ENCODE data around the gene DRD5.

The DRD5 gene

GRCh38 chr4:9816285-9816684 is 34.9 kb downstream of the DRD5 start:
- H3K27ac ChIP-seq (ENCODE audit: low read depth, low read length): no peak overlapping the region
- H3K9me3 ChIP-seq (ENCODE audit: control insufficient read depth, insufficient read depth, low read depth, low read length): 0 out of 2 replicates have a peak, but pooled peaks cover 2% of the 10 kb centered on the region
- H3K9ac ChIP-seq (ENCODE audit: low read length): no peak overlapping the region
- H3K4me3 ChIP-seq (ENCODE audit: low read depth, low read length): no peak overlapping the region
- no peaks in the 10 kb centered on the region for H3K27me3 ChIP-seq (ENCODE audit: control insufficient read depth, insufficient read depth, low read length)
- H3K4me1 ChIP-seq (ENCODE audit: control insufficient read depth, insufficient read depth, low read length): no peaks in the 10 kb centered on the region
- H3K36me3 ChIP-seq (ENCODE audit: control insufficient read depth, insufficient read depth, low read length): no peaks in the 10 kb centered on the region

GRCh38 chr4:9820343-9820742 is 38.9 kb downstream of the DRD5 start:
- no peaks in the 10 kb centered on the region for H3K36me3 ChIP-seq (ENCODE audit: control insufficient read depth, insufficient read depth, low read length)
- H3K4me3 ChIP-seq (ENCODE audit: low read depth, low read length): no peak overlapping the region
- H3K9me3 ChIP-seq (ENCODE audit: control insufficient read depth, insufficient read depth, low read depth, low read length): 0 out of 2 replicates have a peak, but pooled peaks cover 2% of the 10 kb centered on the region
- no peak overlapping the region for H3K27ac ChIP-seq (ENCODE audit: low read depth, low read length)
- H3K27me3 ChIP-seq (ENCODE audit: control insufficient read depth, insufficient read depth, low read length): peaks cover 4% of the 10 kb centered on the region; the same call in 1 of the 2 replicates
- H3K4me1 ChIP-seq (ENCODE audit: control insufficient read depth, insufficient read depth, low read length): no peaks in the 10 kb centered on the region
- no peak overlapping the region for H3K9ac ChIP-seq (ENCODE audit: low read length)

- no peaks in the 10 kb centered on the region for H3K9me3 ChIP-seq (ENCODE audit: control insufficient read depth, insufficient read depth, low read depth, low read length)
- no peak overlapping the region for H3K27ac ChIP-seq (ENCODE audit: low read depth, low read length)
- H3K27me3 ChIP-seq (ENCODE audit: control insufficient read depth, insufficient read depth, low read length): peaks cover 8% of the 10 kb centered on the region; the same call in 1 of the 2 replicates
- no peak overlapping the region for H3K4me3 ChIP-seq (ENCODE audit: low read depth, low read length)
- no peak overlapping the region for H3K9ac ChIP-seq (ENCODE audit: low read length)
- H3K36me3 ChIP-seq (ENCODE audit: control insufficient read depth, insufficient read depth, low read length): no peaks in the 10 kb centered on the region
- H3K4me1 ChIP-seq (ENCODE audit: control insufficient read depth, insufficient read depth, low read length): no peaks in the 10 kb centered on the region
Observed at GRCh38 chr4:9825049-9825448, 43.6 kb downstream of the DRD5 start.

GRCh38 chr4:9826551-9826950 is 45.1 kb downstream of the DRD5 start:
- H3K36me3 ChIP-seq (ENCODE audit: control insufficient read depth, insufficient read depth, low read length): no peaks in the 10 kb centered on the region
- H3K9me3 ChIP-seq (ENCODE audit: control insufficient read depth, insufficient read depth, low read depth, low read length): no peaks in the 10 kb centered on the region
- no peak overlapping the region for H3K4me3 ChIP-seq (ENCODE audit: low read depth, low read length)
- H3K27ac ChIP-seq (ENCODE audit: low read depth, low read length): no peak overlapping the region
- H3K27me3 ChIP-seq (ENCODE audit: control insufficient read depth, insufficient read depth, low read length): peaks cover 8% of the 10 kb centered on the region; the same call in 1 of the 2 replicates
- H3K9ac ChIP-seq (ENCODE audit: low read length): no peak overlapping the region
- H3K4me1 ChIP-seq (ENCODE audit: control insufficient read depth, insufficient read depth, low read length): no peaks in the 10 kb centered on the region

- Histone ChIP-seq H3K4me1 (ENCODE audit: control insufficient read depth, insufficient read depth, low read length) (no peaks in the 10 kb centered on the region), H3K27me3 (ENCODE audit: control insufficient read depth, insufficient read depth, low read length) (no peaks in the 10 kb centered on the region; the same call in 1 of the 2 replicates), H3K36me3 (ENCODE audit: control insufficient read depth, insufficient read depth, low read length) (no peaks in the 10 kb centered on the region), H3K4me3 (ENCODE audit: low read depth, low read length) (no peak overlapping the region), H3K9me3 (ENCODE audit: control insufficient read depth, insufficient read depth, low read depth, low read length) (no peaks in the 10 kb centered on the region), H3K9ac (ENCODE audit: low read length) (no peak overlapping the region), H3K27ac (ENCODE audit: low read depth, low read length) (no peak overlapping the region)
Observed at GRCh38 chr4:9832640-9833039, 51.2 kb downstream of the DRD5 start.

GRCh38 chr4:9833421-9833820 is 52.0 kb downstream of the DRD5 start:
- H3K36me3 ChIP-seq (ENCODE audit: control insufficient read depth, insufficient read depth, low read length): no peaks in the 10 kb centered on the region
- H3K27ac ChIP-seq (ENCODE audit: low read depth, low read length): no peak overlapping the region
- no peak overlapping the region for H3K9ac ChIP-seq (ENCODE audit: low read length)
- H3K4me1 ChIP-seq (ENCODE audit: control insufficient read depth, insufficient read depth, low read length): no peaks in the 10 kb centered on the region
- no peaks in the 10 kb centered on the region; the same call in 1 of the 2 replicates for H3K27me3 ChIP-seq (ENCODE audit: control insufficient read depth, insufficient read depth, low read length)
- no peaks in the 10 kb centered on the region for H3K9me3 ChIP-seq (ENCODE audit: control insufficient read depth, insufficient read depth, low read depth, low read length)
- H3K4me3 ChIP-seq (ENCODE audit: low read depth, low read length): no peak overlapping the region
